Neural cell (in vitro differentiated cells): ENCODE measurements around the gene PHACTR3.

Source experiments
- CTCF ChIP-seq: fragments of 450-650 bp; IDR thresholded peaks from 2 replicates; pipeline ENCODE4 v1.5.1; 2014; ENCODE audit warnings: antibody characterized with exemption, mild to moderate bottlenecking, moderate library complexity; ENCODE audit not compliant: poor library complexity, severe bottlenecking
- EP300 ChIP-seq: fragments of 450-650 bp; conservative IDR thresholded peaks from 2 replicates; pipeline ENCODE4 v1.6.1; 2014; ENCODE audit warnings: antibody characterized with exemption, mild to moderate bottlenecking, moderate library complexity; ENCODE audit not compliant: poor library complexity, severe bottlenecking
- MXI1 ChIP-seq: fragments of 450-650 bp; conservative IDR thresholded peaks from 2 replicates; pipeline ENCODE4 v1.6.1; 2014; ENCODE audit warnings: antibody characterized with exemption, mild to moderate bottlenecking; ENCODE audit not compliant: poor library complexity, severe bottlenecking
- SMC3 ChIP-seq: fragments of 450-650 bp; conservative IDR thresholded peaks from 2 replicates; pipeline ENCODE4 v1.6.1; 2014; ENCODE audit warnings: antibody characterized with exemption, mild to moderate bottlenecking, moderate library complexity; ENCODE audit not compliant: poor library complexity
- TF ChIP-seq, protein P1 (sequence below): IDR thresholded peaks from 2 replicates; pipeline ENCODE4 v1.6.1; 2012; ENCODE audit warnings: borderline replicate concordance

GRCh38 chr20:59752101-59752586 lies 147.8 kb downstream of the PHACTR3 start:
- TF ChIP-seq CTCF (no peak), SMC3 (no peak), MXI1 (no peak), EP300 (no peak)
- TF ChIP-seq, protein P1, sequence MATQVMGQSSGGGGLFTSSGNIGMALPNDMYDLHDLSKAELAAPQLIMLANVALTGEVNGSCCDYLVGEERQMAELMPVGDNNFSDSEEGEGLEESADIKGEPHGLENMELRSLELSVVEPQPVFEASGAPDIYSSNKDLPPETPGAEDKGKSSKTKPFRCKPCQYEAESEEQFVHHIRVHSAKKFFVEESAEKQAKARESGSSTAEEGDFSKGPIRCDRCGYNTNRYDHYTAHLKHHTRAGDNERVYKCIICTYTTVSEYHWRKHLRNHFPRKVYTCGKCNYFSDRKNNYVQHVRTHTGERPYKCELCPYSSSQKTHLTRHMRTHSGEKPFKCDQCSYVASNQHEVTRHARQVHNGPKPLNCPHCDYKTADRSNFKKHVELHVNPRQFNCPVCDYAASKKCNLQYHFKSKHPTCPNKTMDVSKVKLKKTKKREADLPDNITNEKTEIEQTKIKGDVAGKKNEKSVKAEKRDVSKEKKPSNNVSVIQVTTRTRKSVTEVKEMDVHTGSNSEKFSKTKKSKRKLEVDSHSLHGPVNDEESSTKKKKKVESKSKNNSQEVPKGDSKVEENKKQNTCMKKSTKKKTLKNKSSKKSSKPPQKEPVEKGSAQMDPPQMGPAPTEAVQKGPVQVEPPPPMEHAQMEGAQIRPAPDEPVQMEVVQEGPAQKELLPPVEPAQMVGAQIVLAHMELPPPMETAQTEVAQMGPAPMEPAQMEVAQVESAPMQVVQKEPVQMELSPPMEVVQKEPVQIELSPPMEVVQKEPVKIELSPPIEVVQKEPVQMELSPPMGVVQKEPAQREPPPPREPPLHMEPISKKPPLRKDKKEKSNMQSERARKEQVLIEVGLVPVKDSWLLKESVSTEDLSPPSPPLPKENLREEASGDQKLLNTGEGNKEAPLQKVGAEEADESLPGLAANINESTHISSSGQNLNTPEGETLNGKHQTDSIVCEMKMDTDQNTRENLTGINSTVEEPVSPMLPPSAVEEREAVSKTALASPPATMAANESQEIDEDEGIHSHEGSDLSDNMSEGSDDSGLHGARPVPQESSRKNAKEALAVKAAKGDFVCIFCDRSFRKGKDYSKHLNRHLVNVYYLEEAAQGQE: no peak
